Endodermal cell (in vitro differentiated cells): ENCODE measurements around the gene MAGEA11. TPM values are rescaled to one million over a fixed set of nuclear protein-coding genes. Genes with fewer than 3 reads are reported as not detected.

ENCODE experiments used
- DNase-seq: peaks from one replicate; pipeline ENCODE4 v3.0.0-alpha.2; 2017
- H3K27ac ChIP-seq: 2 replicates; pipeline ENCODE4 v1.5.1; 2013; ENCODE audit warnings: mild to moderate bottlenecking, low read depth, low read length, moderate library complexity
- H3K27me3 ChIP-seq: 2 replicates; pipeline ENCODE4 v1.6.1; 2013; ENCODE audit warnings: mild to moderate bottlenecking, low read length, moderate library complexity; ENCODE audit not compliant: insufficient read depth, control insufficient read depth, poor library complexity, severe bottlenecking
- H3K36me3 ChIP-seq: 2 replicates; pipeline ENCODE4 v1.7.0; 2013; ENCODE audit warnings: mild to moderate bottlenecking, low read length, moderate library complexity; ENCODE audit not compliant: control insufficient read depth, insufficient read depth
- H3K4me1 ChIP-seq: one replicate; pipeline ENCODE4 v1.7.0; 2013; ENCODE audit warnings: low read length; ENCODE audit not compliant: control insufficient read depth, insufficient read depth
- H3K4me3 ChIP-seq: 2 replicates; pipeline ENCODE4 v1.5.1; 2013; ENCODE audit warnings: mild to moderate bottlenecking, low read length, moderate library complexity
- H3K9ac ChIP-seq: 2 replicates; pipeline ENCODE4 v1.6.1; 2013; ENCODE audit warnings: mild to moderate bottlenecking, low read length, moderate library complexity; ENCODE audit not compliant: poor library complexity, severe bottlenecking; ENCODE audit errors: extremely low read depth
- H3K9me3 ChIP-seq: 2 replicates; pipeline ENCODE4 v1.6.1; 2013; ENCODE audit warnings: mild to moderate bottlenecking, low read length, moderate library complexity; ENCODE audit not compliant: control insufficient read depth
- H3K27ac Mint-ChIP-seq: 2 replicates; pipeline ENCODE4 v1.8.0; 2020; ENCODE audit warnings: mixed read lengths
- H3K27me3 Mint-ChIP-seq: 2 replicates; pipeline ENCODE4 v1.8.0; 2021; ENCODE audit warnings: mild to moderate bottlenecking, mixed read lengths; ENCODE audit not compliant: insufficient read depth
- H3K36me3 Mint-ChIP-seq: 2 replicates; pipeline ENCODE4 v1.8.0; 2020; ENCODE audit warnings: low read depth, mixed read lengths
- H3K4me1 Mint-ChIP-seq: 2 replicates; pipeline ENCODE4 v1.8.0; 2020; ENCODE audit warnings: mixed read lengths
- H3K4me3 Mint-ChIP-seq: 2 replicates; pipeline ENCODE4 v1.8.0; 2020; ENCODE audit warnings: mild to moderate bottlenecking, moderate library complexity, mixed read lengths
- H3K9me3 Mint-ChIP-seq: 2 replicates; pipeline ENCODE4 v1.8.0; 2020; ENCODE audit warnings: mild to moderate bottlenecking, mixed read lengths
- CTCF ChIP-seq: fragments of 200-600 bp; sonication (generic); conservative IDR thresholded peaks from 2 replicates; pipeline ENCODE4 v1.5.0; 2021; ENCODE audit warnings: antibody characterized with exemption, mild to moderate bottlenecking
- WGBS, 2 experiments: methylation state at CpG; one replicate each; pipeline versions ENCODE4 v1.1.5 to v1.1.7; 2013; ENCODE audit warnings: missing lambda C conversion rate in 2 of 2, mixed read lengths in 1 of 2; ENCODE audit not compliant: insufficient coverage in 1 of 2, insufficient read length in 1 of 2; 5-methylcytosine and 5-hydroxymethylcytosine counted together
- total RNA-seq, 2 donors: library from RNA; stranded (reverse); fragmentation: NEBNext Ultra II Directional in 1 of 2; extraction: Animal tissue kit (Norgen Biotek cat#: 25700) in 1 of 2; gene quantifications; 2 replicates in 1 of 2; 3 replicates in 1 of 2; pipeline ENCODE4 v1.2.1, GENCODE V29; 2021

The MAGEA11 gene
- total RNA-seq, 2 donors from 2014 or later = not detected

DNA sequence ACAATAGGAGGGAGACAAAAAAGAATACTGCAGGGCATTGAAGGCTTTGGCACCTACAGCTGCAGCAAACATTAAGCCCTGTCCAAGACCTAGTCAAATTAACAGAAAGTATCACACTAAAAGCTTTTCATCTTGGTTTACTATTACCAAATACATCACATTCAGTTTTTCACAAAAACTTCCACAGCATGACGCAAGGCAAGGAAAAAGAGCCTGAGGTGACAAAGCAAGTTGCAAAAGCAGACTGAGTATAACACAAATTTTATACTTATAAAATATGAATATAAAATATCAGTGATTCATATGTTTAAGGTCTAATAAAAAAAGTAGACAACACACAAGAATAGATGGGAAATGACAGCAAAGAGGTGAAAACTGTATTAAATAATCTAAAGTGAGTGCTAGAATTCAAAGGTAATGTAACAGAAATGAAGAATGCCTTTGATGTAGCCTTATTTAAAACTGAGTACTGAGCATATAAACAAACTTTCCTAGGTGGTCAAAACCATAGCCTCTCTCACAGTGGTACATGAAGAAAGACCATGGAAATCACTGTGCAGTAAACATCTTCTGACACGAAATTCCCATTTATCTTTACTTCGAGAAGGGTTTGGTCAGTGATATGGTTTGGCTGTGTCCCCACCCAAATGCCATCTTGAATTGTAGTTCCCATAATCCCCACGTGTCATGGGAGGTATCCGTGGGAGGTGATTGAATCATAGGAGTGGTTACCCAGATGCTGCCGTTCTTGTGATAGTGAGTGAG lies 27.7 kb upstream of the MAGEA11 start:
- WGBS, 2 experiments = 89% methylated on average over 5 of the region's 6 CpGs; no CpG with 5 or more reads in 1 of the 2 experiments
- H3K9ac ChIP-seq = no peak overlapping the region
- H3K27me3 Mint-ChIP-seq = no peaks in the 10 kb centered on the region
- H3K27ac ChIP-seq = no peak overlapping the region
- H3K4me1 ChIP-seq = no peaks in the 10 kb centered on the region
- peak; percentile 40 for DNase-seq
- H3K4me3 ChIP-seq = no peak overlapping the region
- H3K36me3 Mint-ChIP-seq = peaks cover 4% of the 10 kb centered on the region
- H3K4me3 Mint-ChIP-seq = no peak overlapping the region
- H3K4me1 Mint-ChIP-seq = peaks cover 20% of the 10 kb centered on the region
- no peak for TF ChIP-seq CTCF
- no peaks in the 10 kb centered on the region for H3K36me3 ChIP-seq
- no peaks in the 10 kb centered on the region for H3K9me3 ChIP-seq
- H3K27ac Mint-ChIP-seq = peak overlapping the region; percentile 94
- H3K27me3 ChIP-seq = no peaks in the 10 kb centered on the region
- H3K9me3 Mint-ChIP-seq = peaks cover 56% of the 10 kb centered on the region

- no peak overlapping the region for H3K27ac ChIP-seq
- Mint-ChIP-seq H3K4me1 (peaks cover 10% of the 10 kb centered on the region), H3K27me3 (no peaks in the 10 kb centered on the region), H3K36me3 (peaks cover 4% of the 10 kb centered on the region), H3K9me3 (peaks cover 74% of the 10 kb centered on the region), H3K4me3 (no peak overlapping the region), H3K27ac (no peak overlapping the region)
- no peak for DNase-seq
- H3K9ac ChIP-seq = no peak overlapping the region
- TF ChIP-seq CTCF = no peak
- H3K27me3 ChIP-seq = no peaks in the 10 kb centered on the region
- no peak overlapping the region for H3K4me3 ChIP-seq
- H3K9me3 ChIP-seq = peaks cover 9% of the 10 kb centered on the region
- no peaks in the 10 kb centered on the region for H3K36me3 ChIP-seq
- no peaks in the 10 kb centered on the region for H3K4me1 ChIP-seq
Observed at GRCh38 chrX:149687991-149688390, 23.9 kb upstream of the MAGEA11 start.

GRCh38 chrX:149688552-149688951 lies 23.3 kb upstream of the MAGEA11 start:
- H3K27ac Mint-ChIP-seq = no peak overlapping the region
- no peaks in the 10 kb centered on the region for H3K27me3 Mint-ChIP-seq
- peaks cover 9% of the 10 kb centered on the region for H3K9me3 ChIP-seq
- no peaks in the 10 kb centered on the region for H3K27me3 ChIP-seq
- DNase-seq = no peak
- peaks cover 73% of the 10 kb centered on the region for H3K9me3 Mint-ChIP-seq
- H3K4me1 ChIP-seq = no peaks in the 10 kb centered on the region
- H3K9ac ChIP-seq = no peak overlapping the region
- peaks cover 4% of the 10 kb centered on the region for H3K4me1 Mint-ChIP-seq
- no peak overlapping the region for H3K4me3 Mint-ChIP-seq
- TF ChIP-seq CTCF = no peak
- WGBS, 2 experiments = no CpG with 5 or more reads among the region's 1 CpG
- peaks cover 5% of the 10 kb centered on the region for H3K36me3 Mint-ChIP-seq
- H3K4me3 ChIP-seq = no peak overlapping the region
- H3K27ac ChIP-seq = no peak overlapping the region
- no peaks in the 10 kb centered on the region for H3K36me3 ChIP-seq
